ENCODE measurements around the gene TMA16.
A peak's percentile ranks its signal among the peaks of the same experiment; 100 is the strongest.
"Not testable (repeated sequence)": the region's sequence is repeated elsewhere in the genome, so short reads cannot be mapped to it uniquely, and the experiment has no call there.

TMA16 gene

DNA sequence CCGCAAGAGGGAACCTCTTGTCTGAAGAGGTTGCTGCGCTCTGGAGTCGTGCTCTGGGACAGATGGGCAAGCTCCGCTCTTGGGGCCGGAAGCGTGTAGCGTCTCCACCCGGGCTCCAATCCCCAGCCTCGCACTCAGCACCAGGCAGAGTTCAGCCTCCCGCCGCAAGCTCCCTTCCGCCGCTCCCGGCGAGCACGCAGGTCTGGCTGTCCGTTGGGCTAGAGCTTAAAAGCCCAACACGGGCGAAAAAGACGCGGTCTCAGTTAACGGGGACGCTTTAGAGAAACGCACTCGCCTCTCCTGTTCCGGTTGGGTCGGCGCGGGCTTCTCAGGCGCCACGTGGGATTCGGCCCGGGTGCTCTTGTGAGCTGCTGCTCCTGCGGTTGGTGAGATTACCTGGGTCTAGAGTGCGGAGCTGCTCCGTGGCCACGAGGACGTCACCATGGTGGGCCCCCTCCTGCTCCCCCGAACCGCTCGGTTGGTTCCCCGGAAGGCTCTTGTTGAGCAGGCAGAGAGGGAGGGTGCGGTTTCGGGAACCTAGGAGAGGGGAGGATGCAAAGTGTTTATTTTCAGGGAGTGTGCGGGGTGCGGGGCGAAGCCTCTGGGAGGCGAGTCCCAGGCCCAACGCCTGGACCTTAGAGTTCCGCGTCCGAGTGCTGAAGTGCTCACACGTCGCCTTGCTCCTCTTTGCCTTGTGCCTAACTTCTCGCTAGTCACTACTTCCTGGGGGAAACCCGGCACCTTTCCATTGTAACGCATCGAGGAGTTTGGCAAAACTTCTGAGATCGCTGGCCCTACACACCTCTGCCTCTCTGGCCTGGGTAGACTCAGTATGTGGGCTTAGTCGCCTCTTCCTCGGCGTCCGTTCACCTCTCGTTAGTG is at the start of gene TMA16:
TMA16 (plus strand) TSS at position 331 of the 882 bp plus-strand sequence; CDS start at position 443, 112 bp downstream.
- DNase-seq: peak; percentile 88

- DNase-seq: not testable (repeated sequence)
Observed at GRCh38 chr4:163447023-163447422, 47.5 kb upstream of the TMA16 start.

DNA sequence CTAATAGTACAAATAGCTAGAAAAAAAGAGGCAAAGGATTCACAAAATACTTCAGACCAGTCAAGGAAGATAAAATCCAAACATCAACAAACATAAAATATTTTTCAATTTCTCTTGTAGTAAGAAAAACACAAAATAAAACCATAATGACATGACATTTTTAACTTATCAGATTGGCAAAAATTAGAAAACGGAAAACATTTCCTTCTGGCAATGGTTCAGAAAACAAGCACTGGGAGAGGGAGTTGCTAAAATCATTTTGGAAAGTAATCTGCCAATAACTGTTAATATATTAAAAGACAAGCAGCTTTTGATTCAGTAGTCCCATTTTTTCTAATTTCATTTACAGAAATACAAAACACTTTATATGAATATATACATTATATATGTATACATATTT is 47.0 kb upstream of the TMA16 start:
- no peak for DNase-seq

GRCh38 chr4:163448540-163449203 is 45.8 kb upstream of the TMA16 start:
- no peak for DNase-seq

- DNase-seq: no peak
Observed at GRCh38 chr4:163462556-163462955, 31.9 kb upstream of the TMA16 start.

DNA sequence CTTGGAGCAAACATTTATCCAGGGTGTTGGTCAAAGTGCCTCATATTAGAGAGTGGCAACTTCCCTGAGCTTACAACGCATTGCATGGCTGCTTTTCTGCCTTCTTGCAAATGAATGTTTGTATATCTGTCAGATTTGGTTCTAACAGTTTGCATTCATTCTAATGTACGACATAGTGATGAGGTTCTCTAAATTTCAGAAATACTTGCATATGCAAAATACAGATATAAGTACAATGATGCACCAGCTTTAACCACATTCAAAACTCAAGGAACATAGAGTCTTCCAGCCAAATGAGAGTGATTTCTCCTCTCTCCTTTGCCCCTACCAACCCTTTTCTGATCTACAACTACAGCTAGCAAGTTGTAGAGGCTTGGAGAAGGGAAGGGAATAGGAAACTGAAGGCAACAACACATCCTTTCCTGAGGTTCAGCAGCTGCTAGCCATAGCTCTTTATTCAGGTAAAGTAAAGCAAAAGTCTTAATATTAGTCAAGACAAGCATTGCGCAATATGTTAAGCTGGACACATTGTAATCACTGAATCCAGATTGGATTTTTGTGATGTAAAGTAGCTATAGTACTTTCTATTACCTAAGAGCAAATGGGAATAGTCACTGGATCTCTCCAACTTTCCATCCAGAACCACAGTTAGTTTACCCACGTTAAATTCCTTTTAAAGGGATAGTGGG is 27.3 kb upstream of the TMA16 start:
- no peak for DNase-seq

GRCh38 chr4:163470391-163470790 is 24.1 kb upstream of the TMA16 start:
- DNase-seq: no peak

DNA sequence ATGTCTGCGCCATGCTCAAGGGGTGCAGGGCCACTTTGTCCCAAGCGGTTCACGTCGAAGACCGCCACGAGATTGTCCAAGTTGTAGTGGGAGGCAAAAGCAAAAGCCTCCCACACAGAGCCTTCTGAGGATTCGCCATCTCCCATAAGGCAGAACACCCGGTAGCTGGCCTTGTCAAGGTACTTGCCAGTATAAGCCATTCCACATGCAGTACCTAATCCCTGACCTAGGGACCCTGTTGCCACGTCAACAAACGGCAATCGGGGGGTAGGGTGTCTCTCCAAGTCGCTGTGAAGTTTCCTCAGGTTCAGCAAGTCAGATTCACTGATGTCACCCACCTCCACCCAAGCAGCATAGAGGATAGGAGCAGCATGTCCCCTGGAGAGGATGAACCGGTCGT is 21.4 kb upstream of the TMA16 start:
- DNase-seq: no peak

DNA sequence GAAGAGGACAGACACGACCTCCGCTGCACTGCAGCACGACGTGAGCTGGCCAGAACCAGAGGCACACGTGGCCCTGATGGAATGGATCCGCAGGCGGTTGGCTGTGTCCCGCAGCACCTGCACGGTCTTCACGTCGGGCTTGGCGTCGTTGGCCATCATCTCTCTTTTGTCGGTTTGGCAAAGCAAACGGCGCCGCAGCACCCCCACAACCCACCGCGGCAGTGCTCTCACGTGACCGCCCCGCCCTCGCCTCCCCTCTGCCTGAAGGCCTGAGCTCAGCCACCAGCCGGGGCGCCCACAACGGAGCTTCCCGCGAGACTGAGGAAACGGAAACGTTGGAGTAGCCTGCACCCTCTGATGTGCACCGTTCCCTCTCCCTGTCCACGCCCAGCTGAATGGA is 20.9 kb upstream of the TMA16 start, which contains the start of gene TKTL2:
TKTL2 (minus strand) TSS at position 179 of the 400 bp plus-strand sequence; CDS start at position 159, 20 bp downstream.
- no peak for DNase-seq

DNA sequence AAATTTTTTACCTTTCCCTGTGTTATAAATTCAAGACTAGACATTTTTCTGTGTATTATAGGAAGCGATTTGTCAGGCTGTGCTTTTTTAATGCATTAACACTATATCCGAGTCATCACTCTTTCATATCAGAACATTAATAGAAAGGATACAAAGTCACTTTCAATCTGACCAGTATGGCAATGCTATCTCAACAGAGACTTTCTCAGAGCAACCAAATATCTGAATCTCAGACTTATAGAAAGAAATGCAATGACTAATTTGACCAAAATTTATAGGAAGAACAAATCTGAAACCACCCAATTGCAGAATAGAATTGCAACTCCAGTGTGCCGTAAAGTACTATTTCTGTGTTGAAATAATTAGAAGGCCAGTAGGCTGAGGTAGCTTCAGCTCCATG is 20.5 kb upstream of the TMA16 start:
- no peak for DNase-seq

GRCh38 chr4:163476761-163477438 is 17.6 kb upstream of the TMA16 start:
- no peak for DNase-seq

DNA sequence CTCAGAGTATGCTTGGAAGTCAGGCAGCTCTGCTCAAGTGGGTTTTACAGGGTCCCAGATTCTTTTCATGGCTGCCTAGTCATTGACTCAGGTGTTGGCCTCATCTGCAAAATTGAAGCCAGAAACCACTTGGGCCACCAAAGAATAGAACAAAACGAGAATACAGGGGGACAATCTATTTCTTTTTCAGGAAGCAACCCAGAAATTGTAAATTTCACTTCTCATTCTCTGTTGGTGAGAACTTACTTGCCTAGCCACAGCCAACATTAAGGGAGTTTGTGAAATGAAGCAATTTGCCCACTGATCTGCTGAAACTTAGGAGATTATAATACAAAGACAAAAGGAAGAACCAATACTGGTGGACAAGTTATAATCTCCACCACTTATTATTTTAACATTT is 12.3 kb upstream of the TMA16 start:
- DNase-seq: no peak

GRCh38 chr4:163484906-163485305 is 9.6 kb upstream of the TMA16 start:
- no peak for DNase-seq

GRCh38 chr4:163485589-163485988 is 8.9 kb upstream of the TMA16 start:
- DNase-seq: no peak

DNA sequence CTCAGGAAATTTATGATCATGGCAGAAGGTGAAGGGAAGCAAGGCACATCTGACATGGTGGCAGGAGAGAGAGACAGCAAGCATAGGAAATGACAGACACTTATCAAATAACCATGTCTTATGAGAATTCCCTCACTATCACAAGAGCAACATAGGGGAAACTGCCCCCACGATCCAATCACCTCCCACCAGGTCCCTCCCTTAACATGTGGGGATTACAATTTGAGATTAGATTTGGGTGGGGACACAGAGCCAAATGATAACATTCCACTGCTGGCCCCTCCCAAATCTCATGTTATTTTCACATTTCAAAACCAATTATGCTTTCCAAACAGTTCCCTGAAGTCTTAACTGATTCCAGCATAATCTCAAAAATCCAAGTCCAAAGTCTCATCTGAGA is 8.2 kb upstream of the TMA16 start:
- no peak for DNase-seq

GRCh38 chr4:163489929-163490328 is 4.6 kb upstream of the TMA16 start:
- DNase-seq: no peak

- no peak for DNase-seq
Observed at GRCh38 chr4:163492951-163493504, 1.5 kb upstream of the TMA16 start.

DNA sequence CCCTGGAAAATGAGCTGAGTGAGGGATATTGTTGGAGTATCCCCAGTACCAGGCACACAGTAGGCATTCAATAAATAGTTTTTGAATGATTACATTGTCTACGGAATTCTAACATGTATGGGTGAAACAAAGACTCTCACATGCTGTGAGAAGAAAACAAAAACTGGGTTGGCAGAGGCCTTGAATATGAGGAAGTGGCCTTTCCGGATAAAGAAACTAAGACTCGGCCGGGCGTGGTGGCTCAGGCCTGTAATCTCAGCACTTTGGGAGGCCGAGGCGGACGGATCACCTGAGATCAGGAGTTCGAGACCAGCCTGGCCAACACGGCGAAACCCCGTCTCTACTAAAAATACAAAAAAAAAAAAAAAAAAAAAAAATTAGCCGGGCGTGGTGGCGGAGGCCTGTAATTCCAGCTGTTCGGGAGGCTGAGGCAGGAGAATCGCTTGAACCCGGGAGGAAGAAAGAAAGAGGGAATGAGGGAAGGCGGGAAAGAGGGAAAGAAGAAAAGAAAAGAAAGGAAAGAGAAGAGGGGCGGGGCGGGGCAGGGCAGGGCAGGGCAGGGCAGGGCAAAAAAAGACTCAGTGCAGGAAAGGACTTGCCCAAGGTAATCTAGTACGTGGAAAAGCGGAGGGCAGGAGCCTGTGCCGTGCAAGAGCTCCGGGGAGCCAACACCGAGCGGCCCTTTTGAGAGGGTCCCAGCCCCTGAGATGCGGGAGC is 689 bp upstream of the TMA16 start:
- no peak for DNase-seq

- DNase-seq: no peak
Observed at GRCh38 chr4:163495900-163496299, 1.4 kb downstream of the TMA16 start.

GRCh38 chr4:163500586-163500985 is 6.1 kb downstream of the TMA16 start:
- DNase-seq: no peak

GRCh38 chr4:163505374-163505773 is 10.9 kb downstream of the TMA16 start:
- no peak for DNase-seq

GRCh38 chr4:163515198-163515597 is 20.7 kb downstream of the TMA16 start:
- no peak for DNase-seq

Data from DMS79 treated with DMSO at 0.1 percent for 48 hours (cell line).